ENCODE data around the gene C3orf62. TPM values are rescaled to one million over a fixed set of nuclear protein-coding genes. Genes with fewer than 3 reads are reported as not detected.

Gene C3orf62
- total and polyA plus RNA-seq, 2 of the 4 experiments (the other 2 are of a cell fraction), result 0.90 to 3.1 TPM

GRCh38 chr3:49279376-49279775, 2.3 kb upstream of the C3orf62 start:
- CTCF ChIA-PET, result interaction anchor here (0.8 to 1.2 kb wide), 2 partner anchors 9 to 108 kb away, joined by 3 read pairs; partner anchors contain the start of gene KLHDC8B
- H2BK5ac ChIP-seq (ENCODE audit: low read depth, low read length, poor library complexity, severe bottlenecking), result no peak overlapping the region
- H3K9me1 ChIP-seq (ENCODE audit: insufficient read depth, low read length), result peaks cover 8% of the 10 kb centered on the region; the same call in 1 of the 2 replicates
- H4K5ac ChIP-seq (ENCODE audit: low read depth, low read length), result no peak overlapping the region; the same call in 1 of the 2 replicates
- H3K18ac ChIP-seq (ENCODE audit: low read depth, low read length), result no peak overlapping the region
- no peak for TF ChIP-seq MAFK (IDR thresholded peaks at IDR 0.05; ENCODE audit: low read depth, low read length)
- no peak for TF ChIP-seq BHLHE40 (IDR thresholded peaks at IDR 0.05; ENCODE audit: low read depth, low read length)
- TF ChIP-seq POLR2A (IDR thresholded peaks at IDR 0.05; ENCODE audit: low read depth, low read length), result no peak
- no peak for TF ChIP-seq NFE2L2 (IDR thresholded peaks at IDR 0.05; ENCODE audit: low read depth, low read length)
- TF ChIP-seq CEBPB (IDR thresholded peaks at IDR 0.05; ENCODE audit: low read depth, low read length), result no peak
- TF ChIP-seq RFX5 (IDR thresholded peaks at IDR 0.05; ENCODE audit: low read depth, low read length), result no peak
- TF ChIP-seq FOS (IDR thresholded peaks at IDR 0.05; ENCODE audit: low read depth, low read length), result no peak
- no peak for TF ChIP-seq ELK1 (IDR thresholded peaks at IDR 0.05; ENCODE audit: borderline replicate concordance, low read depth, low read length)
- TF ChIP-seq CHD1 (IDR thresholded peaks at IDR 0.05; ENCODE audit: low read depth, low read length), result no peak
- TF ChIP-seq SMC3 (IDR thresholded peaks at IDR 0.05; ENCODE audit: low read depth, low read length), result no peak
- no peak for TF ChIP-seq RCOR1 (IDR thresholded peaks at IDR 0.05; ENCODE audit: insufficient replicate concordance, low read length)
- TF ChIP-seq USF2 (IDR thresholded peaks at IDR 0.05; ENCODE audit: low read depth, low read length), result no peak
- TF ChIP-seq MAZ (IDR thresholded peaks at IDR 0.05; ENCODE audit: borderline replicate concordance, low read depth, low read length), result no peak
- no peak for TF ChIP-seq MXI1 (IDR thresholded peaks at IDR 0.05; ENCODE audit: borderline replicate concordance, low read depth, low read length)
- TF ChIP-seq CTCF (conservative IDR thresholded peaks at IDR 0.05; ENCODE audit: low read depth, low read length), result no peak
- no peak for TF ChIP-seq RAD21 (IDR thresholded peaks at IDR 0.05; ENCODE audit: low read length)
- no peaks in the 10 kb centered on the region for H3K27me3 ChIP-seq (ENCODE audit: control insufficient read depth, insufficient read depth, low read length)
- no peak overlapping the region for H4K8ac ChIP-seq (ENCODE audit: low read depth in 2 of 2, low read length in 2 of 2)
- H3K9me3 ChIP-seq (ENCODE audit: control insufficient read depth, insufficient read depth, low read length), result no peaks in the 10 kb centered on the region
- H2AK9ac ChIP-seq (replicated peaks; ENCODE audit: low read depth, low read length, poor library complexity), result no peak overlapping the region
- H3K36me3 ChIP-seq (ENCODE audit: control insufficient read depth, insufficient read depth, low read length), result peaks cover 38% of the 10 kb centered on the region
- no peak overlapping the region for H3K56ac ChIP-seq (ENCODE audit: extremely low read depth, insufficient read depth, low read length)
- H4K91ac ChIP-seq (ENCODE audit: insufficient read depth, low read depth, low read length), result no peak overlapping the region
- H3K27ac ChIP-seq (ENCODE audit: insufficient read depth, low read length), result no peak overlapping the region
- BruUV-seq (replicated peaks), result no TSS peak
- ATAC-seq (ENCODE audit: low read depth) (no peak), DNase-seq (peak; percentile 23)
- POLR2A ChIA-PET (ENCODE audit: unreplicated experiment), result no interaction called here
- no peak overlapping the region for H2BK120ac ChIP-seq (ENCODE audit: low read depth, low read length)
- no peak overlapping the region for H3K4ac ChIP-seq (ENCODE audit: low read depth, low read length)
- no peaks in the 10 kb centered on the region for H4K20me1 ChIP-seq (ENCODE audit: insufficient read depth, low read length)
- H2AFZ ChIP-seq (replicated peaks; ENCODE audit: low read length, poor library complexity), result no peak overlapping the region
- H3K4me3 ChIP-seq (ENCODE audit: insufficient read depth, low read depth, low read length), result no peak overlapping the region
- peaks cover 0 to 12% of the 10 kb centered on the region in 2 experiments; a peak in 3 of 4 replicates for H3K79me1 ChIP-seq (ENCODE audit: low read depth in 1 of 2, low read length in 2 of 2)
- peaks cover 11% of the 10 kb centered on the region for H3K4me1 ChIP-seq (ENCODE audit: control insufficient read depth, insufficient read depth, low read length)
- no peak overlapping the region for H2AK5ac ChIP-seq (ENCODE audit: low read depth, low read length)
- no peak overlapping the region for H2BK20ac ChIP-seq (ENCODE audit: low read depth, low read length)
- no peak overlapping the region for H3K4me2 ChIP-seq (ENCODE audit: low read depth, low read length)
- no peak overlapping the region for H2BK15ac ChIP-seq (ENCODE audit: low read depth, low read length)
- dilution Hi-C loops (cut with HindIII; ENCODE audit: low sequenced_read_pairs, unreplicated experiment), result no loop called here
- H3K23ac ChIP-seq (ENCODE audit: low read depth, low read length), result no peak overlapping the region
- intact Hi-C loops (cut with micrococcal nuclease), result no loop called here
- no peak overlapping the region for H3K14ac ChIP-seq (replicated peaks; ENCODE audit: low read depth, low read length)
- no peak overlapping the region for H3K9ac ChIP-seq (ENCODE audit: low read depth, low read length)
- in situ Hi-C loops (cut with MboI; ENCODE audit: low sequenced_read_pairs), result no loop called here
